ENCODE data around the gene PRKCZ.

PRKCZ gene

GRCh38 chr1:2208309-2209239 is 158.4 kb downstream of the PRKCZ start:
- H3K4me3 ChIP-seq (ENCODE audit: extremely low read depth, insufficient read depth, low read length, poor library complexity, severe bottlenecking) = no peak overlapping the region
- H3K27ac ChIP-seq (ENCODE audit: low read depth, low read length, severe bottlenecking) = peak overlapping the region; percentile 10
- H3K36me3 ChIP-seq (ENCODE audit: control insufficient read depth, insufficient read depth, low read length) = no peaks in the 10 kb centered on the region
- peaks cover 51% of the 10 kb centered on the region for H3K4me1 ChIP-seq (ENCODE audit: control insufficient read depth, insufficient read depth, low read length, poor library complexity, severe bottlenecking)
- no peaks in the 10 kb centered on the region for H3K9me3 ChIP-seq (ENCODE audit: control insufficient read depth, low read length)
- WGBS, 2 experiments (ENCODE audit: insufficient coverage in 2 of 2) = 86 to 89% methylated on average over 18 of the region's 24 CpGs

GRCh38 chr1:2209400-2210083 is 159.3 kb downstream of the PRKCZ start:
- 85 to 91% methylated on average over 16 to 18 of the region's 18 CpGs for WGBS, 2 experiments (ENCODE audit: insufficient coverage in 2 of 2)
- Histone ChIP-seq H3K36me3 (ENCODE audit: control insufficient read depth, insufficient read depth, low read length) (no peaks in the 10 kb centered on the region), H3K4me1 (ENCODE audit: control insufficient read depth, insufficient read depth, low read length, poor library complexity, severe bottlenecking) (peaks cover 51% of the 10 kb centered on the region), H3K9me3 (ENCODE audit: control insufficient read depth, low read length) (no peaks in the 10 kb centered on the region), H3K27ac (ENCODE audit: low read depth, low read length, severe bottlenecking) (no peak overlapping the region), H3K4me3 (ENCODE audit: extremely low read depth, insufficient read depth, low read length, poor library complexity, severe bottlenecking) (no peak overlapping the region)

GRCh38 chr1:2210084-2210653 is 160.0 kb downstream of the PRKCZ start:
- 85 to 86% methylated on average over 13 of the region's 19 CpGs for WGBS, 2 experiments (ENCODE audit: insufficient coverage in 2 of 2)
- Histone ChIP-seq H3K4me1 (ENCODE audit: control insufficient read depth, insufficient read depth, low read length, poor library complexity, severe bottlenecking) (peaks cover 55% of the 10 kb centered on the region), H3K36me3 (ENCODE audit: control insufficient read depth, insufficient read depth, low read length) (no peaks in the 10 kb centered on the region), H3K4me3 (ENCODE audit: extremely low read depth, insufficient read depth, low read length, poor library complexity, severe bottlenecking) (no peak overlapping the region), H3K9me3 (ENCODE audit: control insufficient read depth, low read length) (no peaks in the 10 kb centered on the region), H3K27ac (ENCODE audit: low read depth, low read length, severe bottlenecking) (no peak overlapping the region)

- Histone ChIP-seq H3K36me3 (ENCODE audit: control insufficient read depth, insufficient read depth, low read length) (no peaks in the 10 kb centered on the region), H3K9me3 (ENCODE audit: control insufficient read depth, low read length) (no peaks in the 10 kb centered on the region), H3K4me1 (ENCODE audit: control insufficient read depth, insufficient read depth, low read length, poor library complexity, severe bottlenecking) (peaks cover 55% of the 10 kb centered on the region), H3K4me3 (ENCODE audit: extremely low read depth, insufficient read depth, low read length, poor library complexity, severe bottlenecking) (no peak overlapping the region), H3K27ac (ENCODE audit: low read depth, low read length, severe bottlenecking) (no peak overlapping the region)
- 92 to 96% methylated on average over 11 to 13 of the region's 13 CpGs for WGBS, 2 experiments (ENCODE audit: insufficient coverage in 2 of 2)
Measured at GRCh38 chr1:2210786-2211185, 160.6 kb downstream of the PRKCZ start.

GRCh38 chr1:2212274-2212531 is 162.0 kb downstream of the PRKCZ start:
- Histone ChIP-seq H3K36me3 (ENCODE audit: control insufficient read depth, insufficient read depth, low read length) (no peaks in the 10 kb centered on the region), H3K27ac (ENCODE audit: low read depth, low read length, severe bottlenecking) (peak overlapping the region; percentile 100), H3K4me3 (ENCODE audit: extremely low read depth, insufficient read depth, low read length, poor library complexity, severe bottlenecking) (peak overlapping the region; percentile 5), H3K4me1 (ENCODE audit: control insufficient read depth, insufficient read depth, low read length, poor library complexity, severe bottlenecking) (peaks cover 54% of the 10 kb centered on the region), H3K9me3 (ENCODE audit: control insufficient read depth, low read length) (no peaks in the 10 kb centered on the region)
- 20 to 39% methylated on average over 5 to 6 of the region's 10 CpGs for WGBS, 2 experiments (ENCODE audit: insufficient coverage in 2 of 2)

GRCh38 chr1:2212532-2213491 is 162.6 kb downstream of the PRKCZ start:
- Histone ChIP-seq H3K4me1 (ENCODE audit: control insufficient read depth, insufficient read depth, low read length, poor library complexity, severe bottlenecking) (peaks cover 49% of the 10 kb centered on the region), H3K27ac (ENCODE audit: low read depth, low read length, severe bottlenecking) (peak overlapping the region; percentile 100), H3K9me3 (ENCODE audit: control insufficient read depth, low read length) (no peaks in the 10 kb centered on the region), H3K36me3 (ENCODE audit: control insufficient read depth, insufficient read depth, low read length) (no peaks in the 10 kb centered on the region), H3K4me3 (ENCODE audit: extremely low read depth, insufficient read depth, low read length, poor library complexity, severe bottlenecking) (peak overlapping the region; percentile 29)
- WGBS, 2 experiments (ENCODE audit: insufficient coverage in 2 of 2) = 22 to 23% methylated on average over 39 to 42 of the region's 49 CpGs

GRCh38 chr1:2213576-2214505 is 163.6 kb downstream of the PRKCZ start:
- peak overlapping the region; percentile 100 for H3K27ac ChIP-seq (ENCODE audit: low read depth, low read length, severe bottlenecking)
- peaks cover 39% of the 10 kb centered on the region for H3K4me1 ChIP-seq (ENCODE audit: control insufficient read depth, insufficient read depth, low read length, poor library complexity, severe bottlenecking)
- H3K36me3 ChIP-seq (ENCODE audit: control insufficient read depth, insufficient read depth, low read length) = no peaks in the 10 kb centered on the region
- H3K4me3 ChIP-seq (ENCODE audit: extremely low read depth, insufficient read depth, low read length, poor library complexity, severe bottlenecking) = no peak overlapping the region
- H3K9me3 ChIP-seq (ENCODE audit: control insufficient read depth, low read length) = peaks cover 1% of the 10 kb centered on the region
- 71 to 79% methylated on average over 18 to 28 of the region's 32 CpGs for WGBS, 2 experiments (ENCODE audit: insufficient coverage in 2 of 2)

- peaks cover 4% of the 10 kb centered on the region for H3K9me3 ChIP-seq (ENCODE audit: control insufficient read depth, low read length)
- 89 to 95% methylated on average over 12 to 19 of the region's 21 CpGs for WGBS, 2 experiments (ENCODE audit: insufficient coverage in 2 of 2)
- no peaks in the 10 kb centered on the region for H3K36me3 ChIP-seq (ENCODE audit: control insufficient read depth, insufficient read depth, low read length)
- peaks cover 31% of the 10 kb centered on the region for H3K4me1 ChIP-seq (ENCODE audit: control insufficient read depth, insufficient read depth, low read length, poor library complexity, severe bottlenecking)
- H3K4me3 ChIP-seq (ENCODE audit: extremely low read depth, insufficient read depth, low read length, poor library complexity, severe bottlenecking) = no peak overlapping the region
- H3K27ac ChIP-seq (ENCODE audit: low read depth, low read length, severe bottlenecking) = peak overlapping the region; percentile 100
Measured at GRCh38 chr1:2214541-2215241, 164.5 kb downstream of the PRKCZ start.

GRCh38 chr1:2215329-2215728 is 165.1 kb downstream of the PRKCZ start:
- no peaks in the 10 kb centered on the region for H3K36me3 ChIP-seq (ENCODE audit: control insufficient read depth, insufficient read depth, low read length)
- H3K4me1 ChIP-seq (ENCODE audit: control insufficient read depth, insufficient read depth, low read length, poor library complexity, severe bottlenecking) = peaks cover 29% of the 10 kb centered on the region
- H3K4me3 ChIP-seq (ENCODE audit: extremely low read depth, insufficient read depth, low read length, poor library complexity, severe bottlenecking) = no peak overlapping the region
- peak overlapping the region; percentile 100 for H3K27ac ChIP-seq (ENCODE audit: low read depth, low read length, severe bottlenecking)
- peaks cover 4% of the 10 kb centered on the region for H3K9me3 ChIP-seq (ENCODE audit: control insufficient read depth, low read length)
- 94 to 96% methylated on average over 13 to 14 of the region's 14 CpGs for WGBS, 2 experiments (ENCODE audit: insufficient coverage in 2 of 2)
